ENCODE data around the gene DOCK2. TPM values are rescaled to one million over a fixed set of nuclear protein-coding genes. Genes with fewer than 3 reads are reported as not detected.

DOCK2 gene
- total and polyA plus RNA-seq, 2 donors (not counting 3 experiments of a cell fraction or from before 2014, with no cell fraction given): 0.62 to 4.8 TPM

DNA sequence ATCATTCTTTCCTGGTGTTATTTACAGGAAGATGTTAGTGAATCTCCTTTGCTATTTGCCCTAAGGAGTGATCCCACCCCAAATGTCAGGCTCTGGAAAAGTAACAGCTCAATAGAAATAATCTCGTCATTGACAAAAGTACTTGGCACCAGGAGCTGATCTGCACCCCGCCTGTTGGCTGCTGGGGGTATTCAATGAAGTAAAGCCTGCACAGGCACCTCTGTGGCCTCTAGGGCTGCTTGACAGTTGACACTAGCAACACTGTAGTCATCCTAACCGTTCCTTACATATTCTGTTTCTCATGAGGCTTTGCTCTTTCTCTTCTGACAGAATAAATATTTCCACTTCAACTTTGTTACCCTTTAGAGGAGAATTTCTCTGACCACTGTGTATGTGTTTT, 103.4 kb downstream of the DOCK2 start:
- Histone ChIP-seq H3K9me3 (replicated peaks; ENCODE audit: control insufficient read depth, insufficient read depth, low read length) (no peaks in the 10 kb centered on the region), H3K9me1 (replicated peaks; ENCODE audit: control insufficient read depth, extremely low read depth, insufficient read depth, low read length) (no peaks in the 10 kb centered on the region), H3K4me3 (replicated peaks in 1 of 3; ENCODE audit: insufficient read depth in 1 of 3, low read depth in 1 of 3, low read length in 3 of 3) (no peak overlapping the region), H4K20me1 (replicated peaks; ENCODE audit: control insufficient read depth, extremely low read depth, insufficient read depth, low read length) (no peaks in the 10 kb centered on the region), H3K79me2 (ENCODE audit: control insufficient read depth, insufficient read depth, low read length) (no peaks in the 10 kb centered on the region), H3K9ac (replicated peaks; ENCODE audit: extremely low read depth, insufficient read depth, low read length) (no peak overlapping the region), H3K27me3 (ENCODE audit: control insufficient read depth in 2 of 2, insufficient read depth in 2 of 2, low read length in 2 of 2) (no peaks in the 10 kb centered on the region), H3K4me2 (ENCODE audit: insufficient read depth, low read length) (no peak overlapping the region), H3K27ac (ENCODE audit: insufficient read depth, low read depth, low read length) (no peak overlapping the region), H3K36me3 (ENCODE audit: control insufficient read depth in 2 of 2, extremely low read depth in 1 of 2, insufficient read depth in 2 of 2, low read length in 2 of 2) (no peaks in the 10 kb centered on the region), H3K4me1 (ENCODE audit: control insufficient read depth, extremely low read depth, insufficient read depth, low read length) (no peaks in the 10 kb centered on the region), H2AFZ (ENCODE audit: low read depth, low read length) (no peak overlapping the region)
- POLR2A ChIA-PET: interaction anchor here (0.6 kb wide), 1 partner anchor 153 kb away, joined by 3 read pairs; no protein-coding TSS in a partner anchor
- no peak for TF ChIP-seq JUN (IDR thresholded peaks at IDR 0.05; ENCODE audit: borderline replicate concordance, insufficient read depth, insufficient read length, low read depth)
- TF ChIP-seq, protein P1, sequence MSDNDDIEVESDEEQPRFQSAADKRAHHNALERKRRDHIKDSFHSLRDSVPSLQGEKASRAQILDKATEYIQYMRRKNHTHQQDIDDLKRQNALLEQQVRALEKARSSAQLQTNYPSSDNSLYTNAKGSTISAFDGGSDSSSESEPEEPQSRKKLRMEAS (IDR thresholded peaks at IDR 0.05; ENCODE audit: insufficient read depth, insufficient read length): no peak
- TF ChIP-seq, protein P2, sequence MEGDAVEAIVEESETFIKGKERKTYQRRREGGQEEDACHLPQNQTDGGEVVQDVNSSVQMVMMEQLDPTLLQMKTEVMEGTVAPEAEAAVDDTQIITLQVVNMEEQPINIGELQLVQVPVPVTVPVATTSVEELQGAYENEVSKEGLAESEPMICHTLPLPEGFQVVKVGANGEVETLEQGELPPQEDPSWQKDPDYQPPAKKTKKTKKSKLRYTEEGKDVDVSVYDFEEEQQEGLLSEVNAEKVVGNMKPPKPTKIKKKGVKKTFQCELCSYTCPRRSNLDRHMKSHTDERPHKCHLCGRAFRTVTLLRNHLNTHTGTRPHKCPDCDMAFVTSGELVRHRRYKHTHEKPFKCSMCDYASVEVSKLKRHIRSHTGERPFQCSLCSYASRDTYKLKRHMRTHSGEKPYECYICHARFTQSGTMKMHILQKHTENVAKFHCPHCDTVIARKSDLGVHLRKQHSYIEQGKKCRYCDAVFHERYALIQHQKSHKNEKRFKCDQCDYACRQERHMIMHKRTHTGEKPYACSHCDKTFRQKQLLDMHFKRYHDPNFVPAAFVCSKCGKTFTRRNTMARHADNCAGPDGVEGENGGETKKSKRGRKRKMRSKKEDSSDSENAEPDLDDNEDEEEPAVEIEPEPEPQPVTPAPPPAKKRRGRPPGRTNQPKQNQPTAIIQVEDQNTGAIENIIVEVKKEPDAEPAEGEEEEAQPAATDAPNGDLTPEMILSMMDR (IDR thresholded peaks at IDR 0.05; ENCODE audit: extremely low read depth in 1 of 2, insufficient read depth in 1 of 2, low read depth in 1 of 2, low read length in 2 of 2): no peak
- no peak for TF ChIP-seq FOS (IDR thresholded peaks at IDR 0.05; ENCODE audit: borderline replicate concordance, insufficient read depth, low read length)
- TF ChIP-seq MYC (IDR thresholded peaks at IDR 0.05; ENCODE audit: low read depth, low read length): no peak
- TF ChIP-seq EZH2 (IDR thresholded peaks at IDR 0.05; ENCODE audit: borderline replicate concordance, low read depth, low read length, severe bottlenecking): no peak
- no peak for TF ChIP-seq POLR2A (IDR thresholded peaks at IDR 0.05; ENCODE audit: low read depth, low read length)
- TF ChIP-seq GATA2 (IDR thresholded peaks at IDR 0.05; ENCODE audit: insufficient read depth, insufficient read length, low read depth, low read length): no peak
- TF ChIP-seq POLR2AphosphoS5 (IDR thresholded peaks at IDR 0.05; ENCODE audit: insufficient read depth, low read depth, low read length): no peak
- CTCF ChIA-PET: no interaction called here
- no peak for DNase-seq (ENCODE audit: low read depth, low spot score)
- FAIRE-seq: no peak
- no TSS peak for BruUV-seq (replicated peaks)
- intact Hi-C loops (cut with micrococcal nuclease): no loop called here
- dilution Hi-C loops (cut with MboI; ENCODE audit: extremely low pct_ligation_motif_present, low sequenced_read_pairs): no loop called here
